Progenitor cell of endocrine pancreas (in vitro differentiated cells): ENCODE results near the gene ATP8A2. TPM values are rescaled to one million over a fixed set of nuclear protein-coding genes. Genes with fewer than 3 reads are reported as not detected.

ENCODE experiments used
- DNase-seq: peaks from one replicate; pipeline ENCODE4 v3.0.0; 2021; ENCODE audit warnings: low spot score; ENCODE audit not compliant: unreplicated experiment
- H3K27ac Mint-ChIP-seq: 2 replicates; pipeline ENCODE4 v1.8.0; 2021; ENCODE audit warnings: mild to moderate bottlenecking, moderate library complexity, mixed read lengths
- H3K27me3 Mint-ChIP-seq: 2 replicates; pipeline ENCODE4 v1.8.0; 2021; ENCODE audit warnings: mixed read lengths
- H3K36me3 Mint-ChIP-seq: 2 replicates; pipeline ENCODE4 v1.8.0; 2022; ENCODE audit warnings: mixed read lengths; ENCODE audit not compliant: insufficient read depth
- H3K4me1 Mint-ChIP-seq: 2 replicates; pipeline ENCODE4 v1.8.0; 2021; ENCODE audit warnings: low read depth, mixed read lengths
- H3K4me3 Mint-ChIP-seq: 2 replicates; pipeline ENCODE4 v1.8.0; 2021; ENCODE audit warnings: low read depth, mild to moderate bottlenecking, moderate library complexity, mixed read lengths
- H3K9me3 Mint-ChIP-seq: 2 replicates; pipeline ENCODE4 v1.8.0; 2021; ENCODE audit warnings: low read depth, mixed read lengths
- CTCF ChIP-seq: fragments of 200-600 bp; sonication (generic); IDR thresholded peaks from one replicate; pipeline ENCODE4 v1.5.0; 2021; ENCODE audit warnings: antibody characterized with exemption, mild to moderate bottlenecking; ENCODE audit not compliant: unreplicated experiment
- total RNA-seq: library from RNA; stranded (reverse); gene quantifications from 2 replicates; pipeline ENCODE4 v1.2.1, GENCODE V29; 2021

ATP8A2 gene
- total RNA-seq, 1 donor from 2014 or later: 0.38 TPM

GRCh38 chr13:25742220-25742619 lies 370.4 kb downstream of the ATP8A2 start:
- Mint-ChIP-seq H3K27ac (no peak overlapping the region), H3K9me3 (peaks cover 4% of the 10 kb centered on the region), H3K27me3 (peaks cover 34% of the 10 kb centered on the region), H3K4me1 (peaks cover 19% of the 10 kb centered on the region), H3K4me3 (no peak overlapping the region), H3K36me3 (no peaks in the 10 kb centered on the region)
- DNase-seq: no peak
- TF ChIP-seq CTCF: no peak

GRCh38 chr13:25743421-25743820 lies 371.6 kb downstream of the ATP8A2 start:
- peaks cover 4% of the 10 kb centered on the region for H3K9me3 Mint-ChIP-seq
- no peak overlapping the region for H3K4me3 Mint-ChIP-seq
- no peak for TF ChIP-seq CTCF
- DNase-seq: no peak
- H3K36me3 Mint-ChIP-seq: no peaks in the 10 kb centered on the region
- peaks cover 44% of the 10 kb centered on the region for H3K27me3 Mint-ChIP-seq
- peaks cover 15% of the 10 kb centered on the region for H3K4me1 Mint-ChIP-seq
- no peak overlapping the region for H3K27ac Mint-ChIP-seq

- Mint-ChIP-seq H3K36me3 (no peaks in the 10 kb centered on the region), H3K27ac (no peak overlapping the region), H3K9me3 (peaks cover 4% of the 10 kb centered on the region), H3K27me3 (peaks cover 47% of the 10 kb centered on the region), H3K4me3 (no peak overlapping the region), H3K4me1 (peaks cover 13% of the 10 kb centered on the region)
- no peak for TF ChIP-seq CTCF
- no peak for DNase-seq
These were observed 372.4 kb downstream of the ATP8A2 start for GRCh38 chr13:25744178-25744577.

GRCh38 chr13:25746131-25746530 lies 374.4 kb downstream of the ATP8A2 start:
- Mint-ChIP-seq H3K9me3 (no peaks in the 10 kb centered on the region), H3K27ac (no peak overlapping the region), H3K4me3 (no peak overlapping the region), H3K4me1 (peaks cover 11% of the 10 kb centered on the region), H3K36me3 (no peaks in the 10 kb centered on the region), H3K27me3 (peaks cover 65% of the 10 kb centered on the region)
- DNase-seq: no peak
- no peak for TF ChIP-seq CTCF

GRCh38 chr13:25752957-25753551 lies 381.3 kb downstream of the ATP8A2 start:
- H3K9me3 Mint-ChIP-seq: no peaks in the 10 kb centered on the region
- H3K27ac Mint-ChIP-seq: no peak overlapping the region
- DNase-seq: no peak
- peaks cover 30% of the 10 kb centered on the region for H3K4me1 Mint-ChIP-seq
- H3K36me3 Mint-ChIP-seq: no peaks in the 10 kb centered on the region
- no peak overlapping the region for H3K4me3 Mint-ChIP-seq
- H3K27me3 Mint-ChIP-seq: peaks cover 49% of the 10 kb centered on the region
- TF ChIP-seq CTCF: no peak
